ENCODE data around the gene PIGM. TPM values are rescaled to one million over a fixed set of nuclear protein-coding genes. Genes with fewer than 3 reads are reported as not detected.

Gene PIGM
- total and polyA plus RNA-seq, 9 donors = 2.7 to 7.4 (median 5.9) TPM

DNA sequence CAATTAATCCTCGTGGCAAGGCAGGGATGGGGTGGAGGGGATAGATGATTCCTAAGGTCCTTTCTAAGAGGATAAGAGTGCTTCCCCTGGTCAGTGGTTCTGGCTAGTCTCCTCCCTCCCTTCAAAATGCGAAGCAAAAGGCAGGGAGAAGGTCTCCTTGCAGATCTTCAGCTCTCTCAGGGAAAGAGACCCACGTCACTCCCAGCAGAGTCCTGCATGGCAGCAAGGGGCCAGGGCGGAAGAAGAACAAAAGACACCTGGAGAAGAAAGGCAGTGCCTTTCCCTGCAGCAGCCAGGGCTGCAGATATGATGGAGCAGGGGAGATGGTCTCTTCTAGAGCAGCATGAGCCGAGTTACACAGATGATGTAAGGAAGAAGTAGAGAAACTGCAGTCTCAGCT lies 48.1 kb downstream of the PIGM start:
- TF ChIP-seq EP300 (IDR thresholded peaks at IDR 0.05) = no peak
- TF ChIP-seq POLR2A (IDR thresholded peaks at IDR 0.05) = no peak
- TF ChIP-seq CTCF (IDR thresholded peaks at IDR 0.05) = no peak
- Histone ChIP-seq H3K36me3 (no peaks in the 10 kb centered on the region), H3K4me3 (no peak overlapping the region), H3K4me1 (ENCODE audit: insufficient read depth) (no peaks in the 10 kb centered on the region), H3K9me3 (no peaks in the 10 kb centered on the region), H3K27me3 (no peaks in the 10 kb centered on the region), H3K27ac (no peak overlapping the region)
- 29 to 65% (median 46%) methylated on average over 5 of the region's 5 CpGs for WGBS, 3 donors
- intact Hi-C loops (cut with DNase I) = no loop called here
- no peak for DNase-seq

GRCh38 chr1:159982280-159982679 lies 49.5 kb downstream of the PIGM start:
- WGBS, 3 donors = 73 to 88% (median 78%) methylated on average over 5 to 6 of the region's 6 CpGs
- intact Hi-C loops (cut with DNase I) = no loop called here

DNA sequence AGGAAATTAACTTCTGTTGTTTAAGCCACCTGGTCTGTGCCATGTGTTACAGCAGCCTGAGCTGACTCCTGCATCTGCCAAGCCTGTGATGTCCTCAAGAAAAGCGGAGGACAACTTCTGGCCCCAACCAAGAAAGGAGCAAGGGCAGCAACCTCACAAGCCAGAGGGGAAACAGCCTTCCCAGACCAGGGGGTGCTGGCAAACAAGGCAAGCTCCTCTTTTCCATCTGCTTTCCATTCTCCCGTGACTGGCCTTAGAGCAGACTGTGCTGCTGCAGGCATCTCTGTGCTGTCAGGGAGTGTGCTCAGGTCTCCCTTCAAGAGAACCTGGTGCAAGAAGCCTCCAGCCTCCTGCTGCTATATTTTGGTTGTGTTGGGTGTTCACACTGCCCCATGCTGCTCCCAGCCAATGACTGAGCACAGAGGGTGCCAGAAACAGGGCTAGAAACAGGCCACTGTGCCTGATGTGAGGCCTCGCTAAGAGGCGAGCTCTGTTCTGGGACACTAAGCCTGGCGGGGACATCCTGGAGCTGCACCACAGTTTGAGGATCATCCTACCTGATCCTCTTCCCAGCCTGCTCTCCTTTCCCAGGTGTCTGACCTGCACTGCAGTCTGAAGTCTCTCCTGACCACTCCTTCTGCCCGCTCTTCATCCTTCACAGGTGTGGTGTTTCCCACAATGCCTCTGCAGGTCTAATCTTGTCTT lies 50.3 kb downstream of the PIGM start:
- DNase-seq = no peak
- 92 to 99% (median 95%) methylated on average over 6 of the region's 6 CpGs for WGBS, 3 donors
- Histone ChIP-seq H3K36me3 (no peaks in the 10 kb centered on the region), H3K27ac (no peak overlapping the region), H3K9me3 (no peaks in the 10 kb centered on the region), H3K4me1 (ENCODE audit: insufficient read depth) (no peaks in the 10 kb centered on the region), H3K4me3 (no peak overlapping the region), H3K27me3 (no peaks in the 10 kb centered on the region)
- TF ChIP-seq POLR2A (IDR thresholded peaks at IDR 0.05) (no peak), EP300 (IDR thresholded peaks at IDR 0.05) (no peak), CTCF (IDR thresholded peaks at IDR 0.05) (no peak)
- intact Hi-C loops (cut with DNase I) = no loop called here

More at GRCh38 chr1:159982280-159982679, 49.5 kb downstream of the PIGM start:
- no peaks in the 10 kb centered on the region for H3K27me3 ChIP-seq
- H3K4me3 ChIP-seq = no peak overlapping the region
- H3K27ac ChIP-seq = no peak overlapping the region
- TF ChIP-seq EP300 (IDR thresholded peaks at IDR 0.05) = no peak
- no peak for TF ChIP-seq CTCF (IDR thresholded peaks at IDR 0.05)
- TF ChIP-seq POLR2A (IDR thresholded peaks at IDR 0.05) = no peak
- no peaks in the 10 kb centered on the region for H3K36me3 ChIP-seq
- H3K9me3 ChIP-seq = no peaks in the 10 kb centered on the region
- H3K4me1 ChIP-seq (ENCODE audit: insufficient read depth) = no peaks in the 10 kb centered on the region
- DNase-seq = no peak

- Histone ChIP-seq H3K4me1 (ENCODE audit: insufficient read depth) (no peaks in the 10 kb centered on the region), H3K27ac (no peak overlapping the region), H3K27me3 (no peaks in the 10 kb centered on the region), H3K9me3 (no peaks in the 10 kb centered on the region), H3K36me3 (no peaks in the 10 kb centered on the region), H3K4me3 (no peak overlapping the region)
- 94 to 95% (median 94%) methylated on average over 7 of the region's 7 CpGs for WGBS, 3 donors
- no peak for TF ChIP-seq EP300 (IDR thresholded peaks at IDR 0.05)
- TF ChIP-seq POLR2A (IDR thresholded peaks at IDR 0.05) = no peak
- DNase-seq = no peak
- intact Hi-C loops (cut with DNase I) = no loop called here
Observed at GRCh38 chr1:159980786-159981185, 51.0 kb downstream of the PIGM start.

DNA sequence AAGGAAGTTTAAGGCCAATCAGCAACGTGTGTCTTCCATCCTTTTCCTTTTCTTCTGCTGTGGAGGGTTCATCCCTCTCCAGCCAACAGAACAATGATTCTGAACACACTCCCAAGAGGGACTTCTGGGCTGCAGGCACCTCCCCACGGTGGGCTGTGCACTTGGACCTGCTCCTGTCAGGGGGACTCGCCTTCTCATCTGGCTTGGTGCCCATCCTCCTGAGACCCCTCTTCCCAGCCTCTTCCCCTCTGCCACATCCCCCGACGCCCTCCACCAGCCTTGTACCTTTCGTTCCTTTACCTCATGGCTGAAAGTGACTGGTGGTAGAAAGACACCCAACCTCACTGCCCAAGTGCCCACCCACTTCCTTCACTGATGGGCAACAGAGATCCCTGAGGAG lies 51.7 kb downstream of the PIGM start:
- intact Hi-C loops (cut with DNase I) = no loop called here
- Histone ChIP-seq H3K36me3 (no peaks in the 10 kb centered on the region), H3K9me3 (no peaks in the 10 kb centered on the region), H3K27me3 (no peaks in the 10 kb centered on the region), H3K4me3 (no peak overlapping the region), H3K4me1 (ENCODE audit: insufficient read depth) (no peaks in the 10 kb centered on the region), H3K27ac (no peak overlapping the region)
- no peak for DNase-seq
- no peak for TF ChIP-seq EP300 (IDR thresholded peaks at IDR 0.05)
- TF ChIP-seq POLR2A (IDR thresholded peaks at IDR 0.05) = no peak
- TF ChIP-seq CTCF (IDR thresholded peaks at IDR 0.05) = no peak
- WGBS, 3 donors = 60 to 63% (median 62%) methylated on average over 6 of the region's 6 CpGs
